ENCODE measurements around the gene SLC35D2.

The SLC35D2 gene

DNA sequence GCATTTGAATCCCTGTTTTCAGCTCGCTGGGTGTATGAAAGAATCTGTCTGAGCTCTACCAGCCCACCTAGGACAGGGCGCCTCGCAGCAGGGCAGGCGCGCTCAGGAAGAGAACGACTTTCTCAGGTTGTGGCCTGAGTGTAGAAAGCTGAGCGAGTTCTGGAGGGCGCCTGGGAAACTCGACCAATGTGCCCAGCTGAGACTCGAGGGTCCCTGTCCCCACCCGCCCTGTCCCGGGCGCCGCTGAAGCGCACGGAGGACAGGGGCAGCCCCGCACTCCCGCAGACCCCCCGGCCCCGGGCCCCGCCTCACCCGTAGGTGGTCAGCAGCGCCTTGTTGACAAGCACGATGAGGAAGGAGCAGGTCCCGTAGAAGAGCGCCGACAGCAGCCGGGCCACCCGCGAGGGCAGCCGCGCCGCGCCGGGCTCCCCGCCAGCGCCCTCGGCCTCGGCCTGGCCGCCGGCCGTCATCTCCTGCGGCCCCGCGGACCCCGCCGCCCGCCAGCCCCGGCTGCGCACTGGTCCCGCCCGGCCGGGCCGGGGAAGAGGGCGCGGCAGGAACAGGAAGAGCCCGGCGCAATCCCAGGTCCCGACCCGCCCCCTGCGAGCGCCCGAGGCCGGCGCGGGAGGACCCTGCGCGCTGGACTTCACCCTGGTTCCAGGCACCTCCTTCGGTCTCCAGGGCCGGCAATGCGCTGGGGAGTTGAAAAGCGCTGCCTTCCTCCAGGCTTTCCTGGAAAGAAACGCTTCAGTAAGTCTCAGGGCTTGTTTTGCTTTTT is at the start of gene SLC35D2:
SLC35D2 (minus strand) TSS at position 547 of the 778 bp plus-strand sequence; CDS start at position 470, 77 bp downstream.
- peak in 1 of 2 experiments; percentile 53 for DNase-seq

DNA sequence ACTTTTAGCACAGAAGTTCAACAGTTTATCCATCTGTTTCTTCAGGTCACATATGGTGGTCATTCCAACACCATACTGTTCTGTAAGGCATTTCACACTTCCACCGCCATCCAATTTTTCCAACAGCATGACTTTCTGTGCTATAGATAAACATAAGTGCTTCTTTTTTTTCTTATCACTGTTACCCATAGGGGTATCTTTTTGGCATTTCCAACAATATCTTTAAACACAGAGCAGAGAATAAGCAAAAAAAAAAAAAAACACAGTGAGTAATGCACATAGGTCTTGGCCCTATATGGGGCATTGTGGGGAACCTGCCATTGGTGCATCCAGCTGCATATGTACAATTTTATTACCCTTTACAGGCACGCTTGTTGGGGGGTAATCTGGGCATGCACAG is 46.9 kb upstream of the SLC35D2 start:
- no peak for DNase-seq

DNA sequence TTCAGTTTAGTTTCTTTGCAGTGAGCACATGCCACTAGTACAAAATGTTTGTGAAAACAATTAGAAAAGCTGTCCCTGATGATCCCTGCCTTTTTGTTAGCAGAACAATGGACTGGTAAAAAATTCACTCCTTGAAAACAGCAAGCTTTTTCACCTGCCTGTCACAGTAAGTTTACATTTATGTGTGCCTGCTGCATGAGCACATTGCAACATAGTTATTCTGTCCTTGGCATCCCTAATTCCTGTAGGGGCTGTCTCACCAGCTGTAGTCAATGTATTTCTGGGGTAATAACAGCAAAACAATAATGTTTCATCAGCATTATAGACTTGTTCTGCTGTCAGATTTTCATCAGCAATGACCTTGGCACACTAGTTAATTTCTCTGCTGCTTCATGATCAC is 46.2 kb upstream of the SLC35D2 start:
- no peak for DNase-seq

DNA sequence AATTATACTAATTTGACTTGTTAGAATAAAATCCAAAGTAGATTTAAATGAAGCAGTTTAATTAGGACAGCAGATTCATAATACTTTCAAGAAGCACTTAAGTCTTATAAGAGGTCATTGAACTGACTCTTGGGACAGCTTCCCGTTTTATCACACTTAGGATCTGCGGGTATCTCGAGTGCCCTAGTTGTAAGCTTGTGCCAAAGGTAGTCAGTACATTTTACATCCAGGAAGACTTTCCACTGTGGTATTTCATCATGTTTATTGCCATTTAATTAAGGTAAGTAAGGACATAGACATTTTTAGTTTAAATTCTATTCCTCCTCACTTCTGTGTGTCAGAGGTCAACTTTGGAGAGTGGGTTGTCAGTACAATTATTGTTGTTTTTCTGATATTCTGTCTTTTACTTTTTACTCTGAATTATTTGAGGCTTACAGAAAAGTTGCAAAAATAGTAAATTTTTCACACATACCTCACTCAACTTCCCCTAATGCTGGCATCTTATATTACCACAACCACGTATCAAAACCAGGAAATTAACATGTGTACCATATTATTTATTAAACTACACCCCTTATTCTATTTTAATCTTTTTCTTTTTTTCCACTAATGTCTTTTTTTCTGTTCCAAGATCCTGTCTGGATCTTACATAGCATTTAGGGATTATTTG is 42.1 kb upstream of the SLC35D2 start:
- DNase-seq = no peak

DNA sequence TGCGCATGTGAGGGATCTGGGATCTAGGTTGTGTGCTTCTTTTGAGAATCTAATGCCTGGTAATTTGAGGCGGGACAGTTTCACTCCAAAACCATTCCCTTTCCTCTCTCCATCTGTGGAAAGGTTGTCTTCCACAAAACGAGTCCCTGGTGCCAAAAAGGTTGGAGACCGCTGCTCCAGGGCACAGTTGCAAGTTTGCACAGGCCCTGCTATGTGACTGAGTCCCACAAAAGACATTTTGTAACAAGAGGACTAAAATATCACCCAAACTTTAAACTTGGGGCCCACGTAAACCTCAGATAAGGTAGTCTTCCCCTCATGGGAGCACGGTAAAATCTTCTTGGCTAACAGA is 40.5 kb upstream of the SLC35D2 start:
- DNase-seq = no peak

DNA sequence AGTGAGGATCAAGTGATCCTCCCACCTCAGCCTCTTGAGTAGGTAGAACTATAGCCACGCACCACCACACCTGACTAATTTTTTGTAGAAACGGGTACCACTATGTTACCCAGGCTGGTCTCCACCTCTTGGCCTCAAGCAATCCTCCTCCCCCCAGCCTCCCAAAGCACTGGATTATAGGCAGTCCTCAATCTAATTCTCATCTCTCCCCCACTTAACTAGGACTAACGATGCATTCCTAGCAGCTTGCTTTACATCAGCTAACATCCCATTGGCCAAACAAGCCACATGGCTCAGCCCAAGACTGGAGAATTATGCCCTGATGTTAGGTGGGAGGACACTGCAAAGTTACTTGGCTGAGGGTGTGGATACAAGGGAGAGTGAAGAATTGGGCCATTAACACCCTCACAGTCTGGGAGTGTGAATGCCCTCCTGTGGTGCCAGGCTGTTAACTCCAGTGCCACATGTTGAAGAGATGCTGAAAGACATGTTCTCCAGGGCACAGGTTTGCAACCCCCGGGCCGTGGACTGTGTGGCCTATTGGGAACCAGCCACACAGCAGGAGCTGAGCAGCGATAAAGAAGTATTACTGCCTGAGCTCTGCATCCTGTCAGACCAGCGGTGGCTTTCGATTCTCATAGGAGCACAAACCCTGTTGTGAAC is 39.9 kb upstream of the SLC35D2 start:
- no peak for DNase-seq

DNA sequence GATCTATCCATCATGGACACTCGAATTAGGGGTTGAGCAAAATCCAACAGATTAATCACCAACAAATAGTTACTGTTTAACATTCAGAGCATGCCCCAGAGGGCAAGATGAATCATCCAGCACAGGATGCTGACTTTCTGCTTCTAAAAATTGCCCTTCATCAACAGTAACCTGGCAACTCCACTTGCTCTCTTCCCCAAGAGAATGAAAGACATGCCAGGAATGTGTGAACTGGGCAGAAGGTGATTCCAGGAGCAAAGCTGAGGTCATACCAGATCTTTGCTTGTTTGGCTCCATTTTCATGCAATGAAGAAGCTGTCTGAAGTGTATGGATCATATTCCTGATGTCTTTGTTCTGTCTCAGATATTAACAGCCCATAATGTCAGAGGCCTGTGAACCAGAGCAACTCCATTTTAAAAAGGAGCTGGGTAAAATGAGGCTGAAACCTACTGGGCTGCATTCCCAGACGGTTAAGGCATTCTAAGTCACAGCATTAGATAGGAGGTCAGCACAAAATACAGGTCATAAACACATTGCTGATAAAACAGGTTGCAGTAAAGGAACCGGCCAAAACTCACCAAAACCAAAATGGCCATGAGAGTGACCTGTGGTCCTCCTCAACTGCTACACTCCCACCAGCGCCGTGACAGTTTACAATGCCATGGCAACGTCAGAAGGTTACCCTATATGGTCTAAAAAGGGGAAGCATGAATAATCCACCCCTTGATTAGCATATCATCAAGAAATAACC is 37.1 kb upstream of the SLC35D2 start:
- DNase-seq = peak in 1 of 2 experiments; percentile 18

DNA sequence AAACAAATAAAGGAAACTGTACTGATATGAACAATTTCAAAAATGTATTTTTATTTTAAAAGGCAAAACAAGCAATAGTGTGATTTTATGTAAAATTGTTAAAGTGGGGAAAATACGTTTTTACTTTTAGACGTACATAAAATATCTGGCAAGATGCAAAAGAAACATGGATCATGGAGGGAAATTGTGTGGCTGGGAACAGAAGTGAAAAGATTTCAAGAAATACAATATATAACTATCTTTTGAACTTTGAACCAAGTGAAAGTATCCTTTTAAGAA is 36.1 kb upstream of the SLC35D2 start:
- no peak for DNase-seq

DNA sequence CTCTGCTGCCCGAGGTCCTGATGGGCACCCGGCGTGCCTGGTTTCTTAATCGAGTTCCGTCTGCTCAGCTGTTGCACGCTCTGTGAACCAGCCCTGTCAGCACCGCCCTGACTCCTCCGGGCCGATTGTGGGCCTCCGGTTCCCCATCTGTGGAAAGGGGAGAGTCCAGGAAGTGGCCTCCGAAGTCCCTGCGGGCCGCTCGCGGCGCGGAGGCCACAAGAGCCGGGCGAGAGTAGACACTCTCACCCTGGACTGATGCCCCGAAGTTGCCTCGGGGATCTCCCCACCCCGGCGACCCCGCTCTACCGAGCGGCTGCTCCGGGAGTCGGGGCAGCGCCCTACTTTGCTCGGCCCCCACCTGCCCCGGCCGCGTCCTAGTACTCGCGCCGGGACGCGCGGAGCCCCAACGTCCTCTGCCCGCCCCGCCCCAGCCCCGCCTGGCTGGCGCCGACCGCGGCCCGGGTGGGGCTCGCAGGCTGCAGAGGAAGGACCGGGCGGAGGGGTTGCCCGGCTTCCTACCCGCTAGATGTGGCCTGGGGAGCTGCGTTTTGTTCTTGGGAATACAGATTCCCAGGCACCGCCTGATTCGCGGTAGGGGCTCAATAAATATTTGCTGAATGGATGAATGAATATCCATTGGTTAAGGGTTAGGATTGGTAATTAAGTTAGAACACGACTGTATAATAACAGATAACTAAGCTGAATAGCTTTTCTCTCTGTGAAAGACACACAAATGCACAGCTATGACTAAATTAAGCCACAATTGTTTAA is 35.6 kb upstream of the SLC35D2 start:
- peak; percentile 77 to 86 for DNase-seq

DNA sequence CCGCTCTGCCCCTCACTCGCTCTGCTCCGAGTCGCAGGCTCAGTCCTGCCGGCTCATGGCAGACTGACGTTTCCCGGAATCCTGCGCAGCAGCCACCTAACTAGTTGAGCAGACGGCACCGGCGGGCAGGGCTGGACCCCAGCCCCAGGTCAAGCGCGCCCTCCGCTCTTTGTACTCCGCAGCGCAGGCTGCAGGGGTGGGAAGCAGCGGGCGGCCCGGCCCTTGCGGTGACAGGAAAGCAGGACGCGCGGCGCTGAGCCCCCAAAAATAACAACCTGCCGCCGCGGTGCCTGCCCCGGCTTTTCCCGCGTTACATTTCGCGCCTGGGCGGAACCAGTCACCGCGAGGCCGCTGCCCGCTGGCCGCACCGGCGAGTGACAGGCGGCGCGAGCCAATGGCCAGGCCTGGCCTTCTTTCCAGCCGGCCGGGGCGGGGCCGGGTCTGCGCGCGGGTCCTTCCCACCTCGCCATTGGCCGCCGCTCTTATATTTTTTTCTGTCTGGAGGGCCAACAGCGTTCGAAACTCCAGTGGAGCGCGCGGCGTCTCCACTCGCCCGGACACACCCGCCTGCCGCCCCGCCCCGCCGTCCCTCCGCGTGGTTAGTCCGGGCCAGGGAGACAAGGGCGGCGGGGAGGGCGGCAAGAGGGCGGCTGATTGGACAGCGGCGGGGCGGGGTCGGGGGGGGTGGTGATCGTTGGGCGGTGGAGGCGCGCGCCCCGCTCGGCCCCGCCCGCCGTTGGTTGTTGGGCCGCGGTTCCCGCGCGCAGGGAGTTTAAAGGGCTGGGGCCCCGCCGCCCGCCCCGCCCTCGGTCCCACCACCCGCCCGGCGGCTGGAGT is 34.8 kb upstream of the SLC35D2 start, which contains the start of gene ZNF367:
ZNF367 (minus strand) TSS at position 288 of the 837 bp plus-strand sequence. CDS start 338 bp downstream, outside the sequence.
- peak; percentile 86 to 95 for DNase-seq

DNA sequence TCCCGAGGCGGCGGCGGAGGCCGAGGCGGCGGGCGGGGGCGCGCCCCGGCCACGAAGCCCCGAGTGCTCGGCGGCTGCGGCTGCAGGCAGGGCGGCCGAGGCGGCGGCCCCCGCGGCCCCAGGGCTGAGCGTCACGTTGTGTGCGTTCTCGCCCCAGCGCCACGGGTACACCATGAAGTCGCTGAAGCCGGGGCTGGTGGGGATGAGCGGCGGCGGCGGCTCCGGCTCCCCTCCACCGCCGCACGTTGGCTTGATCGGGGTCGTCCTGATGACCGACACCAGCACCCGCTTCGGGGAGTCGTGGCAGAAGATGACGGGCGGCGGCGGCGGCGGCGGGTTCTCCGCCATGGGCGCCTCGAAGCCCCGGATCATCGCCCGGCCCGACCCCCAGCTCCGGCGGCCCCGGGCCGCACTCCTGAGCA is 34.2 kb upstream of the SLC35D2 start:
- no peak for DNase-seq

DNA sequence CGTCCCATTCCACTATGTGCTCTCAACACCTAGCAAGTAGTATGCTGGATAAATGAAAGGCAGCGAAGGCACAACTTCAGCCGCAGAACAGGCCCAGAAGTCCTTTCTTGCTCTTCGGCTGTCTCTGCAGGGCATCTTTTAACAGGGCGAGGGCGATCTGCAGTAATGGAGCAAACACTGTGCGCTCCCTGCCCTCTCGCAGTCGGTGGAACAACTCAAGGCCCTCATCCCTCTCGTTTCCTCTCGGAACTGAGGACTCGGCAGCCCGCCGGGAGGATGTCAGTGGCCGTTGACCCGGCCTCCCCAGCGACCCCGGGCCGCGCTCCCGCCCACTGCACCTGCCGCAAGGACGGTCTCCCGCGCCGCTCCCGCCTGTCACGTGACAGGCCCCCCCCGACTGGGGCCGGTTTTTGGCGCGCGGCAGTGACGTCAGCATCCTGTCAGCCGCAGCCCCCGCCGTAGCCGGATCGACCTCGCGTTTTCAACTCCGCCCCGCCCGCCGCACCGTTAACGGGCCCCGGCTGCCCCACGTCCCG is 33.6 kb upstream of the SLC35D2 start:
- DNase-seq = peak in 1 of 2 experiments; percentile 82

DNA sequence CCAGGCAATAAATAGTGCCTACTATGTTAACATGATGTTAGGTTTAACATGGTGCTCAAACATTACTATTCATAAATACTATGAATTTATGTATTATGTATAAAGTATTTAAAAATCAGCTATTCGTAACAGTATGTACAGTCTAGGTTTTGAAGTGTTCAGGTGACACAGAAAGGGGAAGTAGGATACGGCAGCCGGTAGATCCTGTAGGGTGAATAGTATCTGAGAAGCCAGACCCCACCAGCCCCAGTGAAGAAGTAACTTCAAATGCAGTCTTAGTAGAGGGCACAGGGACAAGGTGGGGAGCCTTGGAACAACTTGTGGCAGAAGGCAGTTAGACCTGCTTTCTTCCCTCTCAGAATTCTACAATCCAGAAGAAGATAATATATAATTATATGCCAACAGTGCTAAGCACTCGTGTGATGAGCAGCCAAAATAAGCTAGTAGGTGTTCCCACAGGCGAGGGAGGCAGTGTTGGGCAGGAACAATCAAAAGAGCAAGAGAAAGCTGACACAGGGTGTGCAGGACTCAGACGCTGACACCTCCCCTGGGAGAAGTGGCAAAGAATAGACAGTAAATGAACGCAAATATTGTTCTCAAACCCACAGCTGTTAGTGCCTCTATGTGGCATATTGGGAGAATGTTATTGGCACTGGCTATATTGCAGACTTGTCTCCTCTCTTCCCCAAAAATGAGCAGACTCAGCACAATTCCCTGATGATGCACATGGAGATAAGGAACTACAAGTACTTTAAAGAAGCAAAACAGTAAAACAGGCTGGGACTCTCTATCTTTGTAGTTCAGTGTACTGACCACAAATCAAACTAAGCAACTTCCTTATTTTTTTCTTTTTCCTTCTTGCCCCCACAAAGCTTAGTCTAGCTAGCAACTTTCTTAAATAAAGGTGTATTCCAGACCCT is 30.1 kb upstream of the SLC35D2 start:
- DNase-seq = peak; percentile 9 to 49

DNA sequence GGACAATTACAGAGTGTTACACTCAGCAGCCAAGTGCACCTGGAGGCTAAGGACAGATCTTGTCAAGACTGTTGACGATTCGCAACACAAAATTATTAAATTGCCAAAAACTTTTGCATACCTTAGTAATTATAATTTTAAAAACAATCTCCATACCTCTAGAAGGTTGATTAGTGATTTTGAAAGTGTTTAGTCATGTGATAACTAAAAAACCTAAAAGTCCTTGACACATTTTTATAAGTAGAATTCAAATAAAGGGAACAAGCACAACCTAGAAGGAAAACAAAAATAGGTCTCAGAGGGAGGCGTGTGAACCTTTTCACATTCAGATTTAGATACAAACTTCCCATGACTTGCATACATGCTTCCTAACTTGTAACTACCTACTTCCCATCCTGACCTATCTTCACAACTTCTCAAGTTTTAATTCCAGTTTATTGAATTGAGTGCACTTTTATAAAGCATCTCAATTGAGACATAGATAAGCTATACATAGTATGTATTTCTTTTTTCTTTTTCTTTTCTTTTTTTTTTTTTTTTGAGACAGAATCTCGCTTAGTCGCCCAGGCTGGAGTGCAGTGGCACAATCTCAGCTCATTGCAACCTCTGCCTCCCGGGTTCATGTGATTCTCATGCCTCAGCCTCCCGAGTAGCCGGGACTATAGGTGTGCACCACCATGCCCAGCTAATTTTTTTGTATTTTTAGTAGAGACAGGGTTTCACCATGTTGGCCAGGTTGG is 28.8 kb upstream of the SLC35D2 start:
- DNase-seq = no peak

DNA sequence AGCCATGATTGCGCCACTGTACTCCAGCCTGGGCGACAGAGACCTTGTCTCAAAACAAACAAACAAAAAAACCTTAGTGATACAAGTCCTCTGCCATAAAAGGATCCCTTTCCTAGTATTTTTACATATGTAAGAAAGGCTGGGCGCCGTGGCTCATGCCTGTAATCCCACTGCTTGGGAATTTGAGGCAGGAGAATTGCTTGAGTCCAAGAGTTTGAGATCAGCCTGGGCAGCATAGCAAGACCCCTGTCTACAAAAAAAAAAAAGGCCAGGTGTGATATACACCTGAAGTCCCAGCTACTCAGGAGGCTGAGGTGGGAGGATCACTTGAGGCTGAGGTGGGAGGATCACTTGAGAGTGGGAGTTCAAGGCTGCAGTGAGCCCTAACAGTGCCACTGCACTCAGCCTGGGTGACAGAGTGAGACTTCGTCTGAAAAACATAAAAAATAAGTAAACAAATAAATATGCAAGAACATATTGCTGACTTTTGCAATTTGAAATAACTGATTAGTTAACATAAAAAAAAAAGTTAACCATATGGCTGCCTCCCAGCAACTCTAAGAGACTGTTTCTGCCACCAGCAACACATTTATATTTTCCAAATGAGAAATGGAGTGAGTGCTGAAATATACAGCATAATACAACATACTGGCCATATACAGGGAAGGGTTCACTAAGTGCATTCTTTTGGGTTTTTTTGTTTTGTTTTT is 27.8 kb upstream of the SLC35D2 start:
- no peak for DNase-seq

DNA sequence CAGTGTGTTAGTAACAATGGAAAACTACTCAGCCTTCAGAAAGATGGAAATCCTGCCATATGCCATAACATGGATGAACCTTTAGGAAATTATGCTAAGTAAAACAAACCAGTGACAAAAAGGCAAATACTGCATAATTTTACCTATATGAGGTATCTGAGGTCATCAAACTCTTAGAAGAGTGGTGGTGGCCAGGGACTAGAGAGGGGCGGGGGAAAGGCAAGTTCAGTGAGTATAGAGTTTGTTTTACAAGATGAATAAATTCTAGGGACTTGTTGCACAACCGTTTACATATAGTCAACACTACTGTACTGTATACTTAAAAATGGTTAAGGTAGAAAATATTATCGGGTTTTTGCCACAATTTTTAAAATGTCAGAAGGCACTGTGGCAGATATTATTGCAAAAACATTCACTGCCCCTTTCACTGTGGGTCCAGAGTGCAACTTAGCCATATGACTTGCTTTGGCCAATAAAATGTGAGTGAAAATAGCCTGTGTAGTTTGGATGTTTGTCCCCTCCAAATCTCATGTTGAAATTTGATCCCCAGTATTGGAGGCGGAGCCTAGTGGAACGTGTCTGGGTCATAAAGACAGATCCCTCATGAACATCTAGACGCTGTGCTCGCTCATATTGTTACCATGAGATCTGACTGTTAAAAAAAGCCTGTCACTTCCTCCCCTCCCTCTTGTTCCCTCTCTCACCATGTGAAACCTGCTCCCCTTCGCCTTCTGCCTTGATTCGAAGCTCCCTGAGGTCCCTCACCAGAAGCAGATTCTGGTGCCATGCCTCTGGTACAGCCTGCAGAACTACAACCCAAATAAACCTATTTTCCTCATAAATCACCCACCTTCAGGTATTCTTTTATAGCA is 25.1 kb upstream of the SLC35D2 start:
- peak in 1 of 2 experiments; percentile 11 for DNase-seq

DNA sequence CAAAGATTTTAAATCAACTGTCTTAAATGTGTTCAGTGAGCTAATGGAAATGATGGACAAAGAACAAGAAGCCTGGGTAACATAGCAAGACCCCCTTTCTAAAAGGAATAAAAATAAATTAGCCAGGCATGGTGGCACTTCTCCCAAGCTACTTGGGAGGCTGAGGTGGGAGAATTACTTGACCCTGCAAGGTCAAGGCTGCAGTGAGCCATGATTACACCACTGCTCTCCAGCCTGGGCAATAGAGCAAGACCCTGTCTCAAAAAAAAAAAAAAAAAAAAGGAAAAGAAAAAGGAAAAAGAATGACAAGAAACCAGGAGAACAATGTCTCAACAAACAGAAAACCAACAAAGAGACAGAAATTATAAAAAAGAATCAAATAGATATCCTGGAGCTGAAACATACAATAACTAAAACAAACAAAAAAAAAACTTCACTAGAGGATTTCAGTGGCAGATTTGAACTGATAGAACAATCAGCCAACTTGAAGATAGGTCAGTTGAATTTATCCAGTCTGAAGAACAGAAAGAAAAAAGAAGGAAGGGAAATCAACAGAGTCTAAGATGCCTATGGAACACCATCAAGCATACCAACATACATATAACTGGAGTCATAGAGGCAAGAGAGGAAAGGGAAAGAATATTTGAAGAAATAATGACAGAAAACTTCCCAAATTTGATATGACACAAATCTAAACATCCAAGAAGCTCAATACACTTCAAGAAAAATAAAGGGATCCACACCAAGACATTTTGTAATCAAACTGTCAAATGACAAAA is 16.8 kb upstream of the SLC35D2 start:
- no peak for DNase-seq
